22Rv1 (cell line): Measurements from ENCODE around the gene RPS3.
A peak's percentile ranks its signal among the peaks of the same experiment; 100 is the strongest.

Source experiments
- H3K27ac ChIP-seq: fragments of 450-650 bp; 2 replicates; pipeline ENCODE4 v1.5.1; 2017
- CTCF ChIP-seq: fragments of 450-650 bp; IDR thresholded peaks from 2 replicates; pipeline ENCODE4 v1.5.1; 2017; ENCODE audit warnings: mild to moderate bottlenecking
- ZFX ChIP-seq: fragments of 450-650 bp; IDR thresholded peaks from 2 replicates; pipeline ENCODE4 v1.6.1; 2017; ENCODE audit warnings: antibody characterized with exemption, borderline replicate concordance

Gene RPS3

DNA sequence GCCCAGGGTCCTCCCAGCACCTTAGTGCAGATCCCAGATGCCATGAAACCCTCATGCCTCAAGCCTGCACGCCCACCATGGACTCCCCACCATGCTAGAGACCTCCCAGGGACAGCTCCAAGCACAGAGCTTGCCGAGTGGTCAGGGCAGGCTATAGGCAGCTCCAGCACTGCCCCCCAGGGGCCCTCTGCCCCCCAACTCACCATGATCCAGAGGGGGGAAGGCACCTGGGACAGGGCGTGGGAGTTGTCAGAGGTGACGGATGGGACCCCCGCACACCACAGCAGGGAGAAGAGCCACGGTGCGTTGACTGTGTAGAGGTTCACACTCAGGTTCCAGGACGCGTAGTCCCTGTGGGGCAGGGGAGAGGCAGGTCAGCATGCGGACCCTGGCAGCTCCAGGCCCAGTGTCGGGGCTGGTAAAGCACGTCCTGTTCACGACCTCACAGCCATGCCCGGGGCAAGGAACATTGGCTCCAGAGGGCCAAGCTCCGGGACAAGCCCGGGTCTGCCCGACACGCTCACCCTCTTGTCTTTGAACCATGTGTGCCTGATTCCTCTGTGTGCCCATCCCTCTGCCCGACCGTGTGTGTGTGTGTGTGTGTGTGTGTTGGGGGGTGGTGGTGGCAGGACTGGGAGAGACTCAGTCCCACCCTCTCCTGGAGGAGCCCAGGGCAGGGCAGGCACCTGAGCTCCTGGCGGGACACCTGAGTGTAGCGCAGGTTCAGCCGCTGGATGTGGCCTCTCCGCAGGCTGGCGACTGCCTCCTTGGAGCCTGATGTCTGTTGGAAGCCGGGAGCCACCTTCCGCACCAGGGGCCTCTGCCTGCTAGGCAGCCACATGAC is 41.9 kb downstream of the RPS3 start:
- H3K27ac ChIP-seq, result no peak overlapping the region
- TF ChIP-seq ZFX (no peak), CTCF (no peak)

- no peak overlapping the region for H3K27ac ChIP-seq
- TF ChIP-seq ZFX, result no peak
- TF ChIP-seq CTCF, result no peak
Observed at GRCh38 chr11:75441804-75442132, 42.5 kb downstream of the RPS3 start.

DNA sequence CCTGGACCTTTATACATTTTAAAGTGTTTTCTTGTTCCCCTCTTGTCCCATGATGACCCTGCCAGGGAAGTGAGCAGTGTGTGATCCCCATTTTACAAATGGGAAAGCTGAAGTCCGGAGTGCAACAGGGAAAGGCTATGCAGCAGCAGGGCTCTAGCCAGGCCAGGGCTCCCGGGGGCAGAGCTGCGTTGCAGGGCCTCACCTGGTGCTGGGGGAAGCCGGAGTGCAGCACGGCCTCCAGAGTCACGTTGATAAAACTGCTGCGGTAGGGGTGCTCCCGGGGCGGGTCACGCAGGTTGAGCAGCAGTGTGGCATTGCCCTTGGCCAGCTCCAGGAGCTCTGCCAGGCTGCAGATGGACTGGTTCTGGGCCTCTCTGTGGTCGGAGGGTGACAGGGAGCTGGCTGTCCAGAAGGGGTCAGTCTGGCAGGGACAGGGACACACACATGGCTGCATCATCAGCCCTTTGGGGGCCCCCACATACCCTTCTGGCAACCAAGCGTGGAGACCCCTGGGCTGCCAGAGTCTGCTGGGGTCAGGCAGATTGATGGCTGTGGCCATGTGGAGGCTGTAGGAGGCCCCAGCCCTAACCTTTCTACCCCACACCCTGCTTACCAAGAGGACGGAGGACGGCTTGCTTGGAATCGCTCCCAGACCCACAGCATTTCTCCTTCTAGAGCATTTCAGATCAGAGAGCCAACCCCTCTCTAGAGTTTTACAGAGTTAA is 43.0 kb downstream of the RPS3 start:
- no peak for TF ChIP-seq CTCF
- TF ChIP-seq ZFX, result no peak
- no peak overlapping the region for H3K27ac ChIP-seq

DNA sequence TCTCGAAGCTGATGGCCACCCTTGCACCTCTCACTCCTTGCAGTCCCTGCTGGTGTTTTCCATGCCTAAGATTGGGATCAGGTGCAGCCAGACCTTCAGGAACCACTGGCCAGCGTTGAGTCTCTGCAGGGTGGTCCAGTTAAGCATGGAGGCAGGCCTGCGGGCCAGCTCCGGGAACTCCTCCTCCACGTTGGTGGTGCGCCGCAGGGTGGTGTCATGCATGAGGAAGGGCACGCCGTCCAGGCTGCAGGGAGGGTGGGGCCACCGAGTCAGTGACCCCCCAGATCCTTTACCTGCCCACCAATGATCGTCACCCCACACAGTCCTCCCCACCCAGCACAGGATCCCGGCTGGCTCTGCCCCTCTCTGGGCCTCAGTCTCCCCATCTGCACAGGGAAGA is 43.7 kb downstream of the RPS3 start:
- no peak for TF ChIP-seq ZFX
- TF ChIP-seq CTCF, result no peak
- H3K27ac ChIP-seq, result no peak overlapping the region

- H3K27ac ChIP-seq, result no peak overlapping the region
- TF ChIP-seq ZFX (no peak), CTCF (peak; percentile 85)
Observed at GRCh38 chr11:75445315-75445953, 46.1 kb downstream of the RPS3 start.

GRCh38 chr11:75447415-75447814 is 48.1 kb downstream of the RPS3 start:
- H3K27ac ChIP-seq, result no peak overlapping the region
- no peak for TF ChIP-seq ZFX
- no peak for TF ChIP-seq CTCF

- no peak overlapping the region for H3K27ac ChIP-seq
- TF ChIP-seq CTCF, result no peak
- no peak for TF ChIP-seq ZFX
Observed at GRCh38 chr11:75449271-75449670, 50.0 kb downstream of the RPS3 start.
